ENCODE data around the gene TANK. TPM values are rescaled to one million over a fixed set of nuclear protein-coding genes. Genes with fewer than 3 reads are reported as not detected.

The TANK gene
- 10 to 100 TPM; 23.3 to 37.7 (median 31.3) TPM for polyA plus RNA-seq (ENCODE audit: insufficient read length in 10 of 10)
- long read RNA-seq, donor 1, transcript TANK-202 (8 exons, 2,171 nt): major isoform, 5 of 5 reads
- long read RNA-seq, donor 1, partial matches to known transcripts: 0 of 5 reads
- long read RNA-seq, donor 1, other reads (novel, unspliced or antisense): 0 of 5 reads
- long read RNA-seq, donor 2, partial matches to known transcripts: 0 of 2 reads
- long read RNA-seq, donor 2, other reads (novel, unspliced or antisense): 0 of 2 reads
- long read RNA-seq, donor 3: 0 reads
- long read RNA-seq, donor 4, partial matches to known transcripts: 0 of 3 reads
- long read RNA-seq, donor 4, other reads (novel, unspliced or antisense): 0 of 3 reads
- long read RNA-seq, donor 5, partial matches to known transcripts: 0 of 6 reads
- long read RNA-seq, donor 5, other reads (novel, unspliced or antisense): 0 of 6 reads
- long read RNA-seq, donor 6, transcript TANK-202 (8 exons, 2,171 nt): major isoform, 5 of 5 reads
- long read RNA-seq, donor 6, partial matches to known transcripts: 0 of 5 reads
- long read RNA-seq, donor 6, other reads (novel, unspliced or antisense): 0 of 5 reads
- long read RNA-seq, donor 7, partial matches to known transcripts: 0 of 6 reads
- long read RNA-seq, donor 7, other reads (novel, unspliced or antisense): 0 of 6 reads
- long read RNA-seq, donor 8, partial matches to known transcripts: 0 of 4 reads
- long read RNA-seq, donor 8, other reads (novel, unspliced or antisense): 0 of 4 reads
- long read RNA-seq, donor 9: 0 reads

- DNase-seq: peak; percentile 89 to 95 (median 90)
Observed at GRCh38 chr2:161160226-161161073, at the start of gene TANK. Gene TANK (plus strand): TSS chr2:161160428. CDS start chr2:161179663, 19,235 bp downstream.

- DNase-seq: no peak
Observed at GRCh38 chr2:161111531-161111930, 48.7 kb upstream of the TANK start.

GRCh38 chr2:161112908-161113307 is 47.3 kb upstream of the TANK start:
- no peak for DNase-seq

- DNase-seq: no peak
Observed at GRCh38 chr2:161113693-161114575, 46.3 kb upstream of the TANK start.

GRCh38 chr2:161115205-161115604 is 45.0 kb upstream of the TANK start:
- DNase-seq: no peak

- no peak for DNase-seq
Observed at GRCh38 chr2:161115605-161116380, 44.4 kb upstream of the TANK start.

- no peak for DNase-seq
Observed at GRCh38 chr2:161116509-161116908, 43.7 kb upstream of the TANK start.

- DNase-seq: no peak
Observed at GRCh38 chr2:161117506-161117905, 42.7 kb upstream of the TANK start.

- no peak for DNase-seq
Observed at GRCh38 chr2:161118722-161119121, 41.5 kb upstream of the TANK start.

- no peak for DNase-seq
Observed at GRCh38 chr2:161119483-161119882, 40.7 kb upstream of the TANK start.

- DNase-seq: no peak
Observed at GRCh38 chr2:161120775-161121174, 39.5 kb upstream of the TANK start.

GRCh38 chr2:161121622-161122021 is 38.6 kb upstream of the TANK start:
- no peak for DNase-seq

GRCh38 chr2:161122772-161123530 is 37.3 kb upstream of the TANK start:
- DNase-seq: peak in 2 of 3 donors; percentile 56 to 86

GRCh38 chr2:161123531-161124030 is 36.6 kb upstream of the TANK start:
- no peak for DNase-seq

GRCh38 chr2:161124201-161124600 is 36.0 kb upstream of the TANK start:
- DNase-seq: no peak

- DNase-seq: no peak
Observed at GRCh38 chr2:161128885-161129284, 31.3 kb upstream of the TANK start.

- no peak for DNase-seq
Observed at GRCh38 chr2:161130354-161130753, 29.9 kb upstream of the TANK start.

- no peak for DNase-seq
Observed at GRCh38 chr2:161131074-161131680, 29.1 kb upstream of the TANK start.

GRCh38 chr2:161131804-161132203 is 28.4 kb upstream of the TANK start:
- DNase-seq: no peak

Measured in muscle of back (tissue), 13 donors.